SHP77 treated with DMSO at 0.1 percent for 48 hours (cell line): ENCODE data around the gene ADAMTSL2.

Experiments
- DNase-seq: peaks from one replicate; lab custom pipeline; 2025; lab: John Stamatoyannopoulos, UW

ADAMTSL2 gene

DNA sequence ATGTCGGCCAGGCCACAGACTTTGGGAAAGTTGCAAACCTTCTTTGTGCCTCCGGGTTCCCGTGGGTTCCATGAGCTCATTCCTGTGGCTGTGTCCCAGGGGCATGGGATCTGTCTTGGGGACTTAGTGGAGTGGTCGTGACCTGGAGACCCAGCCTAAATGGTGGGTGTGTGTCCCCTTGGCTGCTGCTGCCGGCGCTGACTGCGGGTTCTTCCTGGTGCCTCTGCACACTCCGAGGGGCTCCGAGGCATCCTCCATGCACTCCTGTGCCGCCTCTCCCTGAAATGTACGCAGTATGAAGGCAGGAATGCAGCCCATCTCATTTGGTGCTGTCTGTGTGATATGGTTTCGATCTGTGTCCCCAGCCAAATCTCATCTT is 34.6 kb upstream of the ADAMTSL2 start:
- DNase-seq, result no peak

DNA sequence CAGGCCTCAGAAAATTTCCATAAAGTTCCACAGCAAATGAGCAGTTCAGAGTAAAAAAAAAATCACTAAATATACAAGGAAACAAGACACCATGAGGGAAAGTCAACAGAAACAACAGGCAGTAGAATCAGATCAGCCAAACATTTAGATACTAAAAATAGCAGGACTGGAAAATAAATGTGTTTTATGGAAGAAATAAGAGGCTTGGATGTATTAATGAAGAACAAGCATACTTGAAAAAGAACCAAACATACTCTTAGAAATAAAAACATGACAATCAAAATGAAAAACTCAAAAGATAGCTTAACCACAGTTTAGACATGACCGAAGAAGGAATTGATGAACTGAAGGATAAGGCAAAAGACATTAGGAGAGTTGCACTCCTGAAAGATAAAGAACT is 32.4 kb upstream of the ADAMTSL2 start:
- no peak for DNase-seq

DNA sequence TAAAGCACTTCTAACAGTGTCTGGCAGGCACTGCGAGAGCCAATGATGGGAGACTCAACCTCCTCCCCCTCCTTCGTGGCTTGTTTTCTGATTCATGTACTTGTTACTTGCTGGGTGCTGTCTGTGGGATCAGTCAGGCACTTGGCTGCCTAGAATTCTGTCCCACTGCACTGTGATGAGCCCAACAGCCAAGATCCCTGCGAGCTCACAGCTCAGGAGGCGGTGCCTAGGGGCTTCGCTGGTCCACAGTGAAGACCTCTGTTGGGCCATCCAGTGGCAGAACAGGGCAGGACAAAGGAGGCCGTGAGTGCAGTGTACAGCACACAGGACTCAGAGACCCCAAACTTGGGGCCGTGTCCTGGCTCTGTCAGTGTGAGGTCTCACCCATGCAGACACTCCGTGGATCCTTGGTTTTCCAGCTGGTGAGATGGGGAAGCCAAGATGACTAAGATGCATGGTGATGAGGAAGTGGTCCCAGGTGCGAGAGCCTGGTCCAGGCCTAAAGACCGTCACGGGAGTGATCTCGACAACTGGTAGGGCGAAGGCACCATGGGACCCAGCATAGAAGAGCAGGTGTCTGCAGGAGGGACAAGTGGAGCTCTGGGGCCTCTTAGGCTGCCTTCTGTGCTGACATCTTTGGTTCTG is 29.2 kb upstream of the ADAMTSL2 start:
- no peak for DNase-seq

DNA sequence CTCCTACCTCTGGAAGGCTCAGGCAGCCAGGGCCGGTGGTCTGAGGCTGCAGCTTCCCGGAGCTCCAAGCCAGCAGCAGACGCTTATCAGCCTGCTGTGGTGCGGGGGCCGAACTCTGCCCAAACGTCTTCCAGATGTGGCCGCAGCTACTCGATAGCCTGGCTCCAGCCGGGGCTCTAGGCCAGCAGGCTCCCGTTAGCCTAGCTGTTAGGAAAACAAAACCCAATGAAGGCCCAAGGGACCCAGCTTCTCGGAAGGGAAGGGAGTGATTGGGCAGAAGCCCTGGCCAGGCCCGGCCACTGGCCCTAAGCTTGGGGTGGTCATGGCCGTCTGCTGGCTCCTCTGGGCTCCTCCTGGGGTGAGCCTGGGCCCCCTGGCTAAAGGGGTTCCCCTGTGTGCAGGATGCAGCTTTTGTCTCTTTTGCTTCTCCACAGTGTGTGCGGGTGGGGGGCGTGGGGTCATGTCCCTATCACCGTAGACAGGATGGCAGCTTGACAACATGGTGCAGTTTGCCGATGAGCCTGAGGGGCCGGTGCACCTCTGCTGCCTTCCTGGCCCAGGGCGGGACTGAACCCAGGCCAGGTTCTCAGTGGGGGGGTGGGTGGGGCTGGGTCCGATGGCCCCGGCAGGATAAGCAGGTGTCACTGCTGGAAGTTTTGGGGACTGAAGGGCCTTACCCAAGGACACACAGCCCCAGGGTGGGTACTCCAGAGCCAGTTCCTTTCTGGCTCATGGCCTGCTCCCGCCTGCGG is 28.4 kb upstream of the ADAMTSL2 start:
- no peak for DNase-seq

DNA sequence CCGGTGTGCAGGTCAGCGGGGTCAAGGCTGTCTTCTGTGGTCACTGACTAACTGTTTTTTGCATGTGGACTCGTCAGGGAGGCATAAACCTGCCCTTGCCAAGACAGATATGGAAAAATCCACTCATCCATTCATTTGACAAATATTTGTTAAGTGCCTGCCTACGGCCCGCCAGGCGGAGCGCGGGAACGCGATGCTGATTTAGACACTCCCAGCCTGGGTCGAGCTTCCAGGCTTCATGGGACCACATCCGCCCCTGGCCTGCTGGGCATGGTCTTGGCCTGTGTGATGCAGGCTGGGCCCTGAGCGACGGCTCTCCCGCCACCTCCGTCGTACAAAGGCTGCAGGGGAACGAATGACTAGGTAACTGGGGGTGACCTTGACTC is 27.9 kb upstream of the ADAMTSL2 start:
- peak; percentile 57 for DNase-seq

DNA sequence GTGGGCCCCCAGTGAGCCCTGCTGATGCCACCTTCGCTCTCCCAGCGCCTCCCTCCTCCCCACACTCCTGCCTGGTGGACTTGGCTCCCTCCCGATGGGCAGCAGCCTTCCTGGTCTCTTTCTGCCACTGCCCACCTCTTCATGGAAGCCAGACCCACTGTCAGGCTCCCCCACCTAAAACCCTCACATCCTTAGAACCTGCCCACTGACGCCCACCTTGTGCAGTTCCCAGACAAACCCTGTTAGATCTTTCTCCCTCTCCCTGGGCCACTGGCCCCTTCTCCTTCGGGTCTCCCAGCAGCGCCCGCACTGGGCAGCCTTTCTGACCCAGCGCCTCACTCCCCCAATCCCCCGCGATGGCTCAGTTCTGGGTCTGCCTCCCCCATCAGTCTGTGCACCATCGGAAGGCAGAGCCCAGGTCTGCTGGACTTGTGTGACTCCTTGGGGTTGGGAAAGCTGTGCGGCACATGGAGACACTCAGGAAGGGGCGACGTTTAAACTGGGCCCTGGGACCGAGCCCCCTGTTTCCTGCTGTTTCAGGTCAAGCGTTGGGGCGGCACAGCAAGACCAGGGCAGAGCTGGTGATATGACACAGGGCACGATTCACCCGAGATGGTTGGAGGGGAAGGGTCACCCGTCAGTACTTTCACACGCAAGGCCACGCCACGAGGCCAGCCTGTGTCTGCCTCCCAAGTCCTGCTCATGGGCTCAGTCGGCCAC is 27.1 kb upstream of the ADAMTSL2 start:
- DNase-seq, result no peak

DNA sequence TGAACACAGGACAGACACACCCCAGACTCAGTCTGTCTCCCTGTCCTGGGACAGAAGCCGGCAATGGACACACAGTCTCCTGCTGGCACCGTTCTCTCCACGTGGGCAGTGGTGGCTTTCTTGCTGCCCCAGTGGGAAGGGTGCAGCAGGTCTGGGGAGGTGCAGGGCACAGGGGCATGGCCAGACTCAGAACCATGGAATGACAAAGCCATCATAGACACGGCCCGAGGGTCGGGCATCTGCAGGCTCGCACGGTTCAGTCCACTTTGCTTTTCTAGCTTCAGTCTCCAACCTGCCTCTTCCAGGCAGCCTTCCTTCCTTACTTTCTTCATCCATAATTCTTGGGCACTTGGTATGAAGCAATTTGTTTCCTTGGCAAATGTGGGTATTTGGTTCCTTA is 26.5 kb upstream of the ADAMTSL2 start:
- no peak for DNase-seq

DNA sequence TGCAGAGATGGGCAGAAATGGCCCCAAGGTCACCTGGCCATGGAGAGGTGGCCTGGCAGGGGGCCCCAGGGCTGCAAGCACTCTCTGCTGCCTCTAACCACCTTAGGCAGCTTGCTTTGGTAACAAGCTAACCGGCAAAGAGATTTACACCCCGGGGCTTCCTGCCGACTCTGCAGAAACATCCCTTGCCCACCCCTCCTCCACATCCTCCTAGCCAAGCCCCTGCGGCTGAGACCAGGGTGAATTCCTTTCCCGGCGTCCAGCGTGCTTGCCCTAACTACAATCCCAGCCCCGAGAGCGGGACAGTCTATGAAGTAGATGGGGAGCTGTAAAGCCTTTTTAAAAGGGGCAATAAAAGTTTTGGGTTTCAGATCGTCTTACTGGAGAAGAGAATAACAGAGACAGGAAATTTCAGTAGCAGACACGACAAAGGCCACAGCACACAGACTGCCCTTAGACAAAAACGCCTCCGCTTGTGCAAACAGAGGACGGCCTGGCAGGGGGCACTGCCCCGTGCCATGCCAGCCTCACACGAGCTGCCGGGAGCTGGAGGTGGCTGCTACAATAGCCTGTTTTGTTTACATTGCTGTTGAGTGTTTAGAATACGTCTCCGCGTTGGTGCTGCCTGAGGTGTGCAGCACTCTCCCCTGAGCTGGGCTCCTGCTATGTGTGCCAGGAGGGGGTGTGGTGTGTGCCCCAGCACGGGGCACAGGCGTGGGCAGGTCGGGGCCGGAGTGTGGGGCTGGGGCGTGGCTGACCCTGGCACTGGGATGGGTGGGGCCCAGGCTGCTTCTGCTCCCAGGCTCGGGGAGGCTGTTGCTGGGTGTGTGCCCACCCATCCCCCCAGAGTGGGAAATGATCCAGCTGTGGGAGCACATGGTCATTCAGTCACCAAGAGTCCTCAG is 25.1 kb upstream of the ADAMTSL2 start:
- DNase-seq, result peak; percentile 91

DNA sequence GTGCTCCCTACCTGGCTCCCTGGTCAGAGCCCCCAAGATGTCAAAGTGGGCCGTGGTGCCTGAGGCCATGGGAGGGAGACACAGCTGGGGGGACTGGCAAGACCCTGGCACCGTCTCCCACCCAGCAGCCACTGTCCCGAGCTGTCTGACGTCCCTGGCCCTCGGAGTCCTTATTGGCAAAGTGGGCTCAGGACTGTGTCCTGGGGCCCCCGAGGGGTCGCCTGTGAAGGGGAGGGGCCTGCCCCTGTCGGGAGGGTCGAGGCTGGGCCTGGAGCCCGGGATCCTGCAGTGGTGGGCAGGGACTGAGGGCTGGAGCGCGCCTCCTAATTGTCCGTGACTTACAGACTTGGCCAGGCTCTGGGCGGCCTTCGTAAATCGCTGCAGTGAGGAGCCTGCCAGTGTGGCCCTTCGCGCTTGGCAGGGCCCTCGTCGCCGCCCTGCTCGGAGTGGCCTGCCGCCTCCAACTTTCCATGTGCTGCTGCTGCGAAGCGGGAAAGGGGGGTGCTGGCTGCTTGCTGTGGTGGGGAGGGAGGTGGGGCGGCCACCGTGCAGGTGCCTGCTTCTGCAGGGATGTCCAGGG is 23.5 kb upstream of the ADAMTSL2 start:
- DNase-seq, result no peak

DNA sequence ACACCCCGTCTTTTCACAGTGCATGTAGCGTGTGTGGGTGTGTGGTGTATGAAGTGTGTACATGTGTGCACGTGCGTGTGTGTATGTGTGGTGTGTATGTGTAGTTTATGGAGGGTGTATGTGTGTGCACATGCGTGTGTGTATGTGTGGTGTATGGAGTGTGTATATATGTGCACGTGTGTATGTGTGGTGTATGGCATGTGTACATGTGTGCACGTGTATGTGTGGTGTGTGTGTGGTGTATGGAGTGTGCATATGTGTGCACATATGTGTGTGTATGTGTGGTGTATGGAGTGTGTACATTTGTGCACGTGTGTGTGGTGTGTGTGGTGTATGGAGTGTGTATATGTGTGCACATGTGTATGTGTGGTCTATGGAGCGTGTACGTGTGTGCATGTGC is 22.9 kb upstream of the ADAMTSL2 start:
- DNase-seq, result no peak

DNA sequence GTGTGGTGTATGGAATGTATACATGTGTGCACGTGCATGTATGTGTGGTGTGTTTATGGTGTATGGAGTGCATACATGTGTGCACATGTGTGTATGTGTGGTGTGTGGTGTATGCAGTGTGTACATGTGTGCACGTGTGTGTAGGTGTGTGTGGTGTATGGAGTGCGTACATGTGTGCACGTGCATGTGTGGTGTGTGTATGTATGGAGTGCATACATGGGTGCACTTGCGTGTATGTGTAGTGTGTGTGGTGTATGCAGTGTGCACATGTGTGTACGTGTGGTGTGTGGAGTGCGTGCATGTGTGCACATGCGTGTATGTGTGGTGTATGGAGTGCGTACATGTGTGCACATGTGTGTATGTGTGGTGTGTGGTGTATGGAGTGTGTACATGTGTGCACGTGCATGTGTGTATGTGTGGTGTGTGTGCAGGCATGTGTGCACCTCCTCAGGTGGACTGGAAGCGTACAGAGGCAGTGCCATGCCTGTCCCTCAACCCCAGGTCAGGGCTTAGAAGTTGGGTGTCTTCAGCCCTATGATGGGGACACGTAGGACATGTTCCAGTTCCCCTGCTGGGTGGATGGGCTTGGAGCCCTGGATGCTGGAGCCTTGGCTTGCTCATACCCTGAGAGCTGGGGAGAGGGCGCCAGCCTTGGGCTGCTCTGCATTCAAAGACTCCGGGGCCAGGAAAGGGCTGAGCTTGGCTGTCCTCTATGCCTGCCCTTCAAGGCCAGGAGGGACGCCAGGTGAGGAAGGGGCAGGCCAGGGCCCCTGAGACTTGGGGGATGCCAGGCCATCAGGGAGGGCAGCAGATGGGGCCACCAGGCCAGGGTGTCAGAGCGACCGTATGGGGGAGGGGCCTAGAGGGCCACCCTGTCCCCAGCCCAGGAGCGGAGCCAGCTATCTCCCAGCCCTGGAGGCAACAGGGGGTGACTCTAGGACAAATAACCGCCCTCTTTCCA is 22.0 kb upstream of the ADAMTSL2 start:
- no peak for DNase-seq

DNA sequence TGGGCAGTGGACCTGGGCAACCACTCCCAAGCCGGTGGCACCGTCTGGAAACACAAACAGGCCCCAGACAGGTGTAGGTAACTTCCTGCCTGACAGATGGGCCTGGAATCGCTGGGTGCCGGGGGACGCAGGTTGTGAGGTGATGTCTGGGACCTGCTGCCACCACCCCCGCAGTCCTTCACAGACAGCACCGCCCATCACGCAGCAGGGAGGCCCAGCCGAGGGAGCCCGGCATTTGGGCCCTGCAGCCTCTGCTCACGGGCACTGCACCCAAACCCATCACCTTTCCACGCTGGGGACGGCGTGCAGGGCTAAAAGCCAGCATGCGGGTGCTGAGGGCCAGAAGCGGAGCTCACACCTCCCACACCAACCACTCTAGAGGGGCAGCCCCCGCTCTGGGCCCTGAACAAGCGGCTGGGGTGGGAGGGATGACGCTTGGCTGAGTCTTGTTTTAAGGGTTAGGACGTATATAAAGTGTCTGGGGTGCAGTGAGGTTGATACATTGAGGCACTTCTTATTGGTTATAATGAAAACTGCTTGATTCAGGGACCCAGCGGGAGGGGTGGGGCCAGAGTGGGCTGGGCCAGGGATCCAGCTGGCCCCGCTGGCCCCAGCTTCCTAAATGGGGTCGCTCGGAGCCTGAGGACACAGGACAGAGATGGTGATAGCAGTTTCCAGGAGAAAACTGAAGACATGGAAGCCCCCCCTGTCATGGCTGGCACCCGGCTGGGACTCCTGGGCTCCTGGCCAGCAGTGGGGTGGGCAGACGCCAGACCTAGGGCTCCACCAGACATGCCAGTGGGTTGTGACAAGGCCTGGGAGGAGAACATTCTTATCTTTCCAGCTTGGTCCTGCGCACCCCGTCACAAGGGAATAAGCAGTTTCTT is 21.0 kb upstream of the ADAMTSL2 start:
- no peak for DNase-seq

DNA sequence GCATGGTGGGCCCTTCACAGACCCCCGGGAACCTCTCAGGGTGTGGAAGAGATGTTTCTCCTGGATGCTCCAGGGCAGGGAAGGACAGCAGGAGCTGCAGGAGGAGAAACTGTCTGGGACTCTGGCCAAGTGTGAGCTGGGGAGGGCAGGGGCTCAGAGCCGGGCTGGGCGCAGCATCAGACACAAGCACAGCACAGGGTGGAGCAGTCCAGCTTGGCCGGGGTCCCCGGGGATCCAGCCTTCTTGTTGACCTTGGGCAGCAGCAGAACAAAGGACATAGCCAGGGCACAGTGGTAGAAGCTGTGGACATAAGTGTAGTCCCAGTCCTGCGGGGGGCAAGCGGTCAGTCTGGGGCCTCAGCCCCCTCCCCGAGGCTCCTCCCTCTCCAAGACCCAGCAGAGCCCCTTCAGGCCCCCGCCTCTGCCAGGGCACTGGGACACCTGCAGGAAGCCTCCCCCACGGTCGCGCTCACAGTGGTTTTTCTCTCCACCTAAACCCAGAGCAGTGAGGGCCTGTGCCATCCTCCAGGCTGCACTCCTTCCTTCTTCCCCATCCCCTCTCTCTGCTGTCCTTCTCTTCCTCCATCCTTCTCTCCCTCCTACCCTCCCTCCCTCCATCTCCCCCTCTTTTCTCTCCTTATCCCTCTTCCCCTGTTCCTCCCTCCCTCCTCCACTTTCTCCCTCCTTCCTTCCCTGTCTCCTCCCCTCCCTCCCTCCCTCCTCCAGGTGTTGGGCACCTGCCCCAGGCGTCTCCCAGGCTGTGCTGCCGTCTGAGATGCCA is 19.9 kb upstream of the ADAMTSL2 start:
- DNase-seq, result peak; percentile 23

DNA sequence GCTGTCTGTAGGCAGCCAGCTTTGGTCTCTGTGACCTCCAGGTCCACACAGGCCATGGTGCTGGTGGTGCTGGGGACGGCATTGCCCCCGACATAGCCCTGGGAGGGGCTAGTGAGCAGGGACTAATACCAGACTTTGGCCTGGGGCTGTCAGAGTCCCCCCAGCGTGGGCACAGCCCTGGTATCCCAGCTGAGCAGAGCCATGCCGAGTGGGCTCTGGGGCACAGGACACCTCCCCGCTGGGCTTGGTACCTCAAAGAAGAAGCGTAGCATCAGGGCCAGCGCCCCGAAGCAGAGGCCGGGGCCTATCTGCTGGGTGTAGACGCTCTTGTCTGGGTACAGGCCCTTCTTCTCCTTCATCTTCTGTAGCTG is 19.3 kb upstream of the ADAMTSL2 start:
- no peak for DNase-seq

DNA sequence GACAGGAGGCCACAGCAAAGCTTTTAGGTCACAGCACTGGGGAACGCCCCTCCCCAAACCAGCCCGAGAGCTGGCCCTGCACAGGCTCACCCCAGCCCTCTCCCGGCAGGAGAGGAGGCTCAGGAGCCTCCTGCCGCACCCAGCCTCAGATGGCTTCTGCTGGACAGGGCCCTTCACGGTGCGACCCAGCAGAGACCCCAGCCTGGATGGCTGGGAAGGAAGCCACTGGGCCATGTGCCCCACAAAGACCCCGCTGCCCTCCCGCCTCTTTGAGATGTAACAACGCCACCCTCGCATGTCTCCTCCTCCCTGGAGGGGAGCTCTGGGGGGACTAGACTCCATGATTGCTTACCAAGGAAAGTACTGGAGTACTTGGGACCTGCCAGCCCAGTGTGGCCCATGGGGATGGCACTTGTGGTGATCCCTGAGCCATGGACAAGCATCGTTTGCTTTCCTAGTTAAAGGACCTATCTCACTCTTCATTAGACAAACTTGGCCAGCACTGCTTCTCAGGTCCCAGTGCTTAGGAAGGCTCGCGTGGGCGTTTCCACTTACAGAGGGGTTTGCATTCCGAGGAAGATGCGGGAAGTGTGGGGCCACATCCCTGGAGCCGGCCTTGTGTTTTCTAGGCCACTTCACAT is 18.8 kb upstream of the ADAMTSL2 start:
- no peak for DNase-seq

DNA sequence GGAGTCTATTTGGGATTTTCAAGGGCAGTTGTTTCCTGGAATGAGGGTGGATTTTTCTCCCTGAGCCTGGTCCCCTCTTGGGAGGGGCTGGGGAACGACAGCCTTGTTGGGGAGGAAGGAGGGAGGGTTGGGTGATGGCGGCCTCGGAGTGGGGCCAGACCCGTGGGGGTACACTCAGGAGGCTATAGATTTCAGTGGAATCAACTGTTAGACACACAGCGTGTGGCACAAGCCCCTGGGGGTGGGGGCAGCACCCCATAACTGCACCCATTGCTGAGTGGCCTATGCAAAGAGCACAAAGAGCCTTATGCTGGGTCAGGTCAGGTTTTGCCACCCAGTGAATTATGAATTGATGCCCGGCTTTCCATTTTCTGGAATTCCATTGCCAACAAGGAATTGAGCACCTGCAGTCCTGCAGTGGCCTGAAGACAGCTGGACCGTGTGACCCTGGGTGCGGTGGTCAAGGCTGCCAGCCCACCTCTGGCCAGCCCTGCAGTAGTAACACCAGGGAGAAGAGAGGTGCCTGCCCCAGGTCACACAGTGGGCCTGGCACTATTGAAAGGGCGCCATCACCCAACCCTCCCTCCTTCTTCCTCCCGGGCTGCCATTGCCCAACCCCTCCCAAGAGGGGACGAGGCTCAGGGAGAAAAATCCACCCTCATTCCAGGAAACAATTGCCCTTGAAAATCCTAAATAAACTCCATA is 18.1 kb upstream of the ADAMTSL2 start:
- DNase-seq, result no peak

DNA sequence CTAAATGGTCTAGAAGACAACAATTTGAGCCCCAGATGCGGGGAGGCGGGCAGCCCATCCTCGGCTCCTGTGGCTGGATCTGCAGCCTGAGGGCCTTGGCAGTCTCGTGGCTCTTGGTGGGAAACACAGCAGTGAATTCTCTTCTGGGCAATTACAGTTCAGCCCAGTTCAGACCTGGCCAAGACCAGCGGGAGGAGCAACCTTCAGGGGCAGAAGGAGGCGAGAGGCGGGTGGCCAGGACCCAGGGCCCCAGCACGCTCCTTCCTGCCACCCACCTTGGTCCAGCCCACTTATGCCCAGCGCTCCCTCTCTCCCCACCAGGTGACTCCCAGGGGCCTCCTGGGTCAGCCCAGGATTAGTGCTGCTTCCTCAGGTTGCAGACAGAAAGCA is 17.5 kb upstream of the ADAMTSL2 start:
- no peak for DNase-seq

DNA sequence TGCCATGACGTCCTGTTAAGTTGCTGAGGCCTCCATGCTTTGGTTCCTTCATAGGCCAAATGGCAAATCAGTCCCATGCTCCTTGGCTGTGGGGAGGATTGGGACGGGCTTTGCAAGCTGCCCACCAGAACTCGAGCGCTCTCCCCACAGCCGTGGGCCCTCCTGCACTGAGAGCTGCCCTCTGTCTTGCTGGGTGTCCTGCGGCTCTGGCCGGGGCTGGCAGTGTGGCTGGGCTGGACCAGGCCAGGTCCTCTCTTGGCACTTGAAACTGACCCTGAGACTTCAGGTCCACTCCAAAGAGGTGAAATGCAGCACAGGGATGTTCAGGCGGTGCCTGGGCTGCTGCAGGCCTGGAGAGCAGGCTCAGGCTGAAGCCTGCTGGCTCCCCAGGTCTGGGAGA is 16.8 kb upstream of the ADAMTSL2 start:
- DNase-seq, result no peak
